Measurements from ENCODE around the gene CHRM4. TPM values are rescaled to one million over a fixed set of nuclear protein-coding genes. Genes with fewer than 3 reads are reported as not detected.

CHRM4 gene
- total RNA-seq, 2 donors from 2014 or later: 0.28 TPM; not detected in 1

GRCh38 chr11:46335271-46335670 is 56.3 kb downstream of the CHRM4 start:
- no peak for TF ChIP-seq CTCF (IDR thresholded peaks at IDR 0.05)
- Histone ChIP-seq H3K27me3 (peaks cover 0 to 8% of the 10 kb centered on the region in 2 donors), H3K4me1 (peaks cover 0 to 73% of the 10 kb centered on the region in 2 donors), H3K9me3 (no peaks in the 10 kb centered on the region), H3K27ac (peak overlapping the region; percentile 66 to 76), H3K4me3 (no peak overlapping the region), H3K36me3 (no peaks in the 10 kb centered on the region)
- no peak for DNase-seq (ENCODE audit: low spot score)

GRCh38 chr11:46334211-46334610 is 57.4 kb downstream of the CHRM4 start:
- Histone ChIP-seq H3K9me3 (no peaks in the 10 kb centered on the region), H3K4me3 (peak overlapping the region in 1 of 2 donors; percentile 65), H3K27ac (peak overlapping the region; percentile 63 to 76), H3K4me1 (peaks cover 0 to 64% of the 10 kb centered on the region in 2 donors), H3K36me3 (no peaks in the 10 kb centered on the region), H3K27me3 (peaks cover 0 to 8% of the 10 kb centered on the region in 2 donors)
- DNase-seq (ENCODE audit: low spot score): no peak
- TF ChIP-seq CTCF (IDR thresholded peaks at IDR 0.05): no peak

Small RNA genes lying within 50 kb of the gene (microRNA-seq; reads per million reads assigned to microRNA genes)
- 0 reads per million in 2 donors for gene MIR4688 (ENCODE audit: borderline number of aligned reads in 2 of 2, borderline replicate concordance in 1 of 2)

Other genes with a start within 250 kb of the CHRM4 start
- 10 to 100 TPM in 1 of 2 donors, 1 to 10 TPM in 1; 5.4 to 15.1 TPM for gene CREB3L1, start 114.1 kb downstream of the CHRM4 start, total RNA-seq
- gene DGKZ, start 44.3 kb downstream of the CHRM4 start, total RNA-seq: 100 to 1,000 TPM in 1 of 2 donors, 10 to 100 TPM in 1; 91.7 to 116 TPM
- 10 to 100 TPM; 11.9 to 26.4 TPM for gene MDK, start 10.1 kb downstream of the CHRM4 start, total RNA-seq
- 10 to 100 TPM; 16.8 to 22.0 TPM for gene AMBRA1, start 202.2 kb upstream of the CHRM4 start, total RNA-seq
- 1 to 10 TPM; 2.3 to 3.3 TPM for gene HARBI1, start 225.5 kb upstream of the CHRM4 start, total RNA-seq
- gene ATG13, start 225.8 kb upstream of the CHRM4 start, total RNA-seq: 10 to 100 TPM; 54.5 to 80.2 TPM